SKM-1 (cell line): ENCODE measurements around the gene ATP2A1.
"Not testable (repeated sequence)": the region's sequence is repeated elsewhere in the genome, so short reads cannot be mapped to it uniquely, and the experiment has no call there.

Experiments used
- DNase-seq: peaks from one replicate; lab custom pipeline; 2025; ENCODE audit not compliant: unreplicated experiment; lab: John Stamatoyannopoulos, UW

ATP2A1 gene

DNA sequence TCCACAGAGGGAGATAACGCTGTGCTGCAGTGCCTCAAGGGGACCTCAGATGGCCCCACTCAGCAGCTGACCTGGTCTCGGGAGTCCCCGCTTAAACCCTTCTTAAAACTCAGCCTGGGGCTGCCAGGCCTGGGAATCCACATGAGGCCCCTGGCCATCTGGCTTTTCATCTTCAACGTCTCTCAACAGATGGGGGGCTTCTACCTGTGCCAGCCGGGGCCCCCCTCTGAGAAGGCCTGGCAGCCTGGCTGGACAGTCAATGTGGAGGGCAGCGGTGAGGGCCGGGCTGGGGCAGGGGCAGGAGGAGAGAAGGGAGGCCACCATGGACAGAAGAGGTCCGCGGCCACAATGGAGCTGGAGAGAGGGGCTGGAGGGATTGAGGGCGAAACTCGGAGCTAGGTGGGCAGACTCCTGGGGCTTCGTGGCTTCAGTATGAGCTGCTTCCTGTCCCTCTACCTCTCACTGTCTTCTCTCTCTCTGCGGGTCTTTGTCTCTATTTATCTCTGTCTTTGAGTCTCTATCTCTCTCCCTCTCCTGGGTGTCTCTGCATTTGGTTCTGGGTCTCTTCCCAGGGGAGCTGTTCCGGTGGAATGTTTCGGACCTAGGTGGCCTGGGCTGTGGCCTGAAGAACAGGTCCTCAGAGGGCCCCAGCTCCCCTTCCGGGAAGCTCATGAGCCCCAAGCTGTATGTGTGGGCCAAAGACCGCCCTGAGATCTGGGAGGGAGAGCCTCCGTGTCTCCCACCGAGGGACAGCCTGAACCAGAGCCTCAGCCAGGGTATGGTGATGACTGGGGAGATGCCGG lies 54.3 kb downstream of the ATP2A1 start:
- DNase-seq = no peak

GRCh38 chr16:28933171-28933570 lies 54.9 kb downstream of the ATP2A1 start:
- DNase-seq = no peak

DNA sequence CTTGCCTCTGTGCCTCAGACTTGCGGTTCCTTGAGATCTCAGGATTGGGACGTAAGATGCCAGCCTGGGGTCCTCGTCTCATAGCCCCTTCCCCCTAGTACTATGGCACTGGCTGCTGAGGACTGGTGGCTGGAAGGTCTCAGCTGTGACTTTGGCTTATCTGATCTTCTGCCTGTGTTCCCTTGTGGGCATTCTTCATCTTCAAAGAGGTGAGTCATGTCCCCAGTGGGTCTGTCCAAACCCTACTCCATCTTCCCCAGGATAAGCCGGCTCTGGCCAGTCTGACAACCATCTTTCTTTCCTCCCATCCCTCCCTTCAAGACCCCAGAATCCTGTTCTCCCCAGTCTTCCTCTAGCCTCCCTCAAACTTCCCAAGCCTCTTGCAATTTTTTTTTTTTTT lies 57.1 kb downstream of the ATP2A1 start:
- no peak for DNase-seq

DNA sequence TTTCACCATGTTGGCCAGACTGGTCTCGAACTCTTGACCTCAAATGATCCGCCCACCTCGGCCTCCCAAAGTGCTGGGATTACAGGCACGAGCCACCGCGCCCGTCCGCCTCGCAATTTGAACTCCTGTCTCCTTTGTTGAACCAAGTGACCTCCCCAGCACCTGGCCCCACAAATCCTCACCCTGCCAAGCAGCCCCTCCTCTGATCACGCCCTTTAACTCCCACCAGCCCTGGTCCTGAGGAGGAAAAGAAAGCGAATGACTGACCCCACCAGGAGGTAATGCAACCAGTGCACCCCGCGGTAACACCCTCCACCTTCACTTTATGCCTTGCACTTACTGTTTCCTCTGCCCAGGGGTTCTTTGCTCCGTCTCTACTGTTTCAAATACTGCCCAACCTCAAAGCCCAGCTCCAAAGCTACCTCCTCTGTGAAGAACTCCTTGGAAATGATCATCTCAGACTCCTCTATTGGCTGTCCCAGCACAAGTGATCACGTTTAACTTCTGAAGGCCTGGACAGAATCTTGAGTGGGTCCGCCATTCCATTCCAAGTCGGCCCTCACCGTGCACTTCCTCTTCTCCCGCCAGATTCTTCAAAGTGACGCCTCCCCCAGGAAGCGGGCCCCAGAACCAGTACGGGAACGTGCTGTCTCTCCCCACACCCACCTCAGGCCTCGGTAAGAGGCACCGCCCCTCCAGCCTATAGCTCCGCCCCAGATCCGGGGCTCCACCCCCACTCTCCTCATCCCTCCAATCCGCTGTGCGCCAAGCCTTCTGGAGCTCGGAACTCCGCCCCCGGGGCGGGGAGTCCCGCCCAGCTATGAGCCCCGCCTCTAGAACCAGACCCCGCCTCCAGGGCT lies 57.9 kb downstream of the ATP2A1 start:
- DNase-seq = peak; percentile 94

DNA sequence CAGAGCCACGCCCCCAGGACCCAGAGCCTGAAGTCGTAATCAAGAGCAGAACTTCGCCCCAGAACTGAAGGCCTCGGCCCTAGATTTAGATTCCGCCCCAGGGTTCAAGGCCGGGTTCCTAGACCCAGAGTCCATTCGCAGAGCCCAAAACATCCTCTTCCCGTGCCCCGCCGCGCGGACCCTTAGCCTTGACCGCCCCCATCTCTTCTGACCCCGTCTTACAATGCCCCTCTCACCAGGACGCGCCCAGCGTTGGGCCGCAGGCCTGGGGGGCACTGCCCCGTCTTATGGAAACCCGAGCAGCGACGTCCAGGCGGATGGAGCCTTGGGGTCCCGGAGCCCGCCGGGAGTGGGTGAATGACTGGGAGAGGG lies 58.5 kb downstream of the ATP2A1 start:
- DNase-seq = no peak

GRCh38 chr16:28937222-28937876 lies 59.1 kb downstream of the ATP2A1 start:
- no peak for DNase-seq

DNA sequence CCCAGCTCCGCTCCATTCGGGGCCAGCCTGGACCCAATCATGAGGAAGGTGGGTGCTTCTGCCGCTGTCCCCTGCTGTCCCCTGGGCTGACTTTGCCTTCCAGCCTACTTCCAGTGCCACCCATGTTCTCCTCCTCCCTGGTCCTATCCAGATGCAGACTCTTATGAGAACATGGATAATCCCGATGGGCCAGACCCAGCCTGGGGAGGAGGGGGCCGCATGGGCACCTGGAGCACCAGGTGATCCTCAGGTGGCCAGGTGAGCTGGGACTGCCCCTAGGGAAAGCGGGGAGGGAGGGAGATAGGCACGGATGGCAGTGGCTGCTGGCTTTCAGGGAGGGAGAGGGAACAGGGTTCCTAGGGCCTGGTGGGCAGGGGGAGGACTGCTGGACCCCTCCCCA lies 60.4 kb downstream of the ATP2A1 start:
- no peak for DNase-seq

GRCh38 chr16:28939825-28940224 lies 61.5 kb downstream of the ATP2A1 start:
- not testable (repeated sequence) for DNase-seq

DNA sequence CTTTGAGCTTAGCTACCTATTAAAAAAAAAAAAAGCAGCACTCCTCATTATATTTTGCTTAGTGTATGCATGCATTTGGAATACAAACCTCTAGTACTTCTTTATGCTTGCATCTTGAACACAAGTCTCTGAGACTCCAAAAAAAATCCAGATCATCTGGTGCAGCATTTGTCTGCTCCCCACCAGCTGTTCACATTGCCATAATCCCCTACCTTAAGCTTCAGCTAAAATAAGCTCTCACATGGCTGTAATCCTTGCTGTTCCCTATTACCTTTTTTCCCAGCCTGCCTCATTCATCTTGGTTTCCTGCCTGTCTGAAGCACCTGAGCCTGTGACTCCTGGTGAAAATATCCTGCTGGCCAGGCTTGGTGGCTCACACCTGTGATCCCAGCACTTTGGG lies 65.0 kb downstream of the ATP2A1 start:
- no peak for DNase-seq

DNA sequence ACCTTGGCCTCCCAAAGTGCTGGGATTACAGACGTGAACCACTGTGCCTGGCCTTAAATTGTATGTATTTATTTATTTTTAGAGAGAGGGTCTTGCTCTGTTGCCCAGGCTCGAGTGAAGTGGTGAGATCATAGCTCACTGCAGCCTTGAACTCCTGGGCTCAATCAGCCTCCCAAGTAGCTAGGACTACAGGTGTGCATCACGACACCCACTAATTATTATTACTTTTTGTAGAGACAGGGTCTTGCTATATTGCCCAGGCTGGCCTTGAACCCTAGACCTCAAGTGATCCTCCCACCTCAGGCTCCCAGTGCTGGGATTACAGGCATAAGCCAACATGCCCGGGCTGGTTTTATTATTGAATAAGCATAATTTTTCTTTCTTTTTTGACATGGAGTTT lies 68.4 kb downstream of the ATP2A1 start:
- DNase-seq = no peak

DNA sequence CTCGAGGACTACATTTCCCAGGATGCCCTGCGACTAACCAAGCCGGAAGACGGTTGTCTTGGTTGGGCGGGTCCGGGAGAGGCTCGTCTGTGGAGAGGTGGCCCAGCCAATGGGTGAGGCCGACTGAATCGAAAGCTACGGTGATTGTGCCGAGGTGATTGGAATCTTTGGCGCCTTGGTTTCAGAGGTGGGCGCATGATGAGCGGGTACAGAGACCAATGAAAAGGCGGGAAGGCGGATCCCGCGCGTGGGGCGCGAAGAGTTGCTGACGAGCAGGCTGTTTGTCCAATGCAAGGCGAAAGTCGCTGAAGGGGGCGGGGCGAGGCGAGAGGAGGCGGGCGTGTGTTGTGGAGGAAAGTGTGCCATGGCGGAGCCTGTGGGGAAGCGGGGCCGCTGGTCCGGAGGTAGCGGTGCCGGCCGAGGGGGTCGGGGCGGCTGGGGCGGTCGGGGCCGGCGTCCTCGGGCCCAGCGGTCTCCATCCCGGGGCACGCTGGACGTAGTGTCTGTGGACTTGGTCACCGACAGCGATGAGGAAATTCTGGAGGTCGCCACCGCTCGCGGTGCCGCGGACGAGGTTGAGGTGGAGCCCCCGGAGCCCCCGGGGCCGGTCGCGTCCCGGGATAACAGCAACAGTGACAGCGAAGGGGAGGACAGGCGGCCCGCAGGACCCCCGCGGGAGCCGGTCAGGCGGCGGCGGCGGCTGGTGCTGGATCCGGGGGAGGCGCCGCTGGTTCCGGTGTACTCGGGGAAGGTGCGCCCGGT lies 72.5 kb downstream of the ATP2A1 start, which contains the start of gene NFATC2IP:
NFATC2IP (plus strand) TSS at position 290 of the 762 bp plus-strand sequence; CDS start at position 365, 75 bp downstream.
- peak; percentile 99 for DNase-seq

DNA sequence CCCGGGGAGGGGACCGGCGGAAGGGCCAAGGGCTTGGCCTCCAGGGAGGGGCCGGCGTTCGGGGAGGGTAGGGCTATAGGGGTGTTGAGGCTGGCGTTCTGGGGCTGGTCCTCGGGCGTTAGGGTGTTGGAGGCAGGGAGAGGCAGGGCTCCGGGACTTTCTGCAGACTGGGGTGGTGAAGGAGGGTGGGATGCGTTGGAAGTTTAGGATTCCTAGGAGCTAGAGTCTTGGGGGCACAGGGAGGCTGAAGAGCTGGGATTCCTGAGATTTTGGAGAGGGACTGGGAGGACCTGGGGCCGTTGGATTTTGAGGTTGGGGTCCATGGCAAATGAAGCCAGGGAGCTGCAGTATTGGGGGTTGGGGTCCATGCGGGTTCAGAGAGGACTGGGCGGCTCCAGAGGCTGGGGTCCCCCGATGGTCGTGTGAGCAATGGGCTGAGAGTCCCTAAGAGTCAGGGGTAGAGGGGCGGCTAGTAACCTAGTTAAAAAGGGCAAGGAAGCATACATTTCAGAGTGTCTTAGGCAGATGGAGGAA lies 73.2 kb downstream of the ATP2A1 start:
- no peak for DNase-seq
